ENCODE results near the gene SEC22A. TPM values are rescaled to one million over a fixed set of nuclear protein-coding genes. Genes with fewer than 3 reads are reported as not detected.

SEC22A gene
- total RNA-seq, 3 donors from 2014 or later (not counting 1 experiment from before 2014, with no cell fraction given) = 16.4 to 21.2 (median 17.0) TPM

- H3K36me3 Mint-ChIP-seq = no peaks in the 10 kb centered on the region
- no peak overlapping the region for H3K4me3 ChIP-seq (ENCODE audit: low read length)
- no peaks in the 10 kb centered on the region for H3K4me1 ChIP-seq (ENCODE audit: control insufficient read depth, insufficient read depth, low read length)
- no peak overlapping the region for H3K27ac ChIP-seq (ENCODE audit: low read length)
- no peaks in the 10 kb centered on the region for H3K27me3 ChIP-seq (ENCODE audit: control insufficient read depth, insufficient read depth, low read length)
- H3K36me3 ChIP-seq (ENCODE audit: control insufficient read depth, insufficient read depth, low read length) = peaks cover 5% of the 10 kb centered on the region
- no peak for TF ChIP-seq CTCF (IDR thresholded peaks at IDR 0.05)
- ATAC-seq = no peak
- 100% methylated on average over 1 of the region's 1 CpG for WGBS (ENCODE audit: insufficient coverage)
- intact Hi-C loops (cut with micrococcal nuclease) = no loop called here
- peaks cover 15 to 16% of the 10 kb centered on the region in 2 donors for H3K4me1 Mint-ChIP-seq
- H3K9me3 Mint-ChIP-seq = no peaks in the 10 kb centered on the region
- H3K9me3 ChIP-seq (ENCODE audit: control insufficient read depth, insufficient read depth, low read length) = no peaks in the 10 kb centered on the region
- DNase-seq = no peak
- H3K4me3 Mint-ChIP-seq = no peak overlapping the region
- H3K27me3 Mint-ChIP-seq (ENCODE audit: low read depth in 2 of 2) = no peaks in the 10 kb centered on the region
- H3K27ac Mint-ChIP-seq = no peak overlapping the region
Observed at GRCh38 chr3:123239756-123240155, 38.0 kb downstream of the SEC22A start.

GRCh38 chr3:123244128-123244527 is 42.4 kb downstream of the SEC22A start:
- DNase-seq = peak in 1 of 2 donors; percentile 55
- peaks cover 15% of the 10 kb centered on the region for H3K36me3 Mint-ChIP-seq
- H3K36me3 ChIP-seq (ENCODE audit: control insufficient read depth, insufficient read depth, low read length) = peaks cover 33% of the 10 kb centered on the region

GRCh38 chr3:123246866-123247265 is 45.1 kb downstream of the SEC22A start:
- H3K36me3 ChIP-seq (ENCODE audit: control insufficient read depth, insufficient read depth, low read length) = peaks cover 31% of the 10 kb centered on the region
- intact Hi-C loops (cut with micrococcal nuclease) = no loop called here
- no peak for ATAC-seq
- no peak overlapping the region for H3K27ac ChIP-seq (ENCODE audit: low read length)
- TF ChIP-seq CTCF (IDR thresholded peaks at IDR 0.05) = no peak
- no peaks in the 10 kb centered on the region for H3K9me3 ChIP-seq (ENCODE audit: control insufficient read depth, insufficient read depth, low read length)
- peaks cover 15% of the 10 kb centered on the region for H3K36me3 Mint-ChIP-seq
- DNase-seq = no peak
- H3K4me1 ChIP-seq (ENCODE audit: control insufficient read depth, insufficient read depth, low read length) = no peaks in the 10 kb centered on the region
- H3K27ac Mint-ChIP-seq = no peak overlapping the region
- WGBS (ENCODE audit: insufficient coverage) = 96% methylated on average over 3 of the region's 3 CpGs
- no peak overlapping the region for H3K4me3 Mint-ChIP-seq
- H3K4me3 ChIP-seq (ENCODE audit: low read length) = no peak overlapping the region
- H3K27me3 Mint-ChIP-seq (ENCODE audit: low read depth in 2 of 2) = no peaks in the 10 kb centered on the region
- H3K27me3 ChIP-seq (ENCODE audit: control insufficient read depth, insufficient read depth, low read length) = no peaks in the 10 kb centered on the region
- H3K9me3 Mint-ChIP-seq = no peaks in the 10 kb centered on the region
- peaks cover 6 to 10% of the 10 kb centered on the region in 2 donors for H3K4me1 Mint-ChIP-seq

More at GRCh38 chr3:123244128-123244527, 42.4 kb downstream of the SEC22A start:
- Mint-ChIP-seq H3K27ac (no peak overlapping the region), H3K9me3 (no peaks in the 10 kb centered on the region), H3K4me3 (no peak overlapping the region), H3K27me3 (ENCODE audit: low read depth in 2 of 2) (no peaks in the 10 kb centered on the region), H3K4me1 (peaks cover 15 to 16% of the 10 kb centered on the region in 2 donors)
- Histone ChIP-seq H3K27ac (ENCODE audit: low read length) (no peak overlapping the region), H3K9me3 (ENCODE audit: control insufficient read depth, insufficient read depth, low read length) (no peaks in the 10 kb centered on the region), H3K4me3 (ENCODE audit: low read length) (no peak overlapping the region), H3K4me1 (ENCODE audit: control insufficient read depth, insufficient read depth, low read length) (no peaks in the 10 kb centered on the region), H3K27me3 (ENCODE audit: control insufficient read depth, insufficient read depth, low read length) (no peaks in the 10 kb centered on the region)
- TF ChIP-seq CTCF (IDR thresholded peaks at IDR 0.05) = no peak
- 83% methylated on average over 3 of the region's 4 CpGs for WGBS (ENCODE audit: insufficient coverage)
- intact Hi-C loops (cut with micrococcal nuclease) = no loop called here
- ATAC-seq = no peak

- H3K27me3 Mint-ChIP-seq (ENCODE audit: low read depth in 2 of 2) = no peaks in the 10 kb centered on the region
- no peaks in the 10 kb centered on the region for H3K36me3 Mint-ChIP-seq
- 87% methylated on average over 2 of the region's 2 CpGs for WGBS (ENCODE audit: insufficient coverage)
- intact Hi-C loops (cut with micrococcal nuclease) = loop anchor here (10.0 kb wide), 1 partner anchor 501 kb away; no protein-coding TSS in a partner anchor
- Histone ChIP-seq H3K36me3 (ENCODE audit: control insufficient read depth, insufficient read depth, low read length) (peaks cover 4% of the 10 kb centered on the region), H3K9me3 (ENCODE audit: control insufficient read depth, insufficient read depth, low read length) (no peaks in the 10 kb centered on the region), H3K4me1 (ENCODE audit: control insufficient read depth, insufficient read depth, low read length) (no peaks in the 10 kb centered on the region), H3K27me3 (ENCODE audit: control insufficient read depth, insufficient read depth, low read length) (no peaks in the 10 kb centered on the region), H3K27ac (ENCODE audit: low read length) (no peak overlapping the region), H3K4me3 (ENCODE audit: low read length) (no peak overlapping the region)
- no peaks in the 10 kb centered on the region for H3K4me1 Mint-ChIP-seq
- DNase-seq (no peak), ATAC-seq (no peak)
- no peak for TF ChIP-seq CTCF (IDR thresholded peaks at IDR 0.05)
- H3K9me3 Mint-ChIP-seq = no peaks in the 10 kb centered on the region
- no peak overlapping the region for H3K4me3 Mint-ChIP-seq
- no peak overlapping the region for H3K27ac Mint-ChIP-seq
Observed at GRCh38 chr3:123256256-123256655, 54.5 kb downstream of the SEC22A start.
